Activated CD4-positive, alpha-beta T cell treated with anti-CD3 and anti-CD28 coated beads for 36 hours (primary cell): ENCODE data around the gene FRMD5. TPM values are rescaled to one million over a fixed set of nuclear protein-coding genes. Genes with fewer than 3 reads are reported as not detected.
"Not testable (repeated sequence)": the region's sequence is repeated elsewhere in the genome, so short reads cannot be mapped to it uniquely, and the experiment has no call there.

Experiments used
- ATAC-seq: fragments of 200-7000 bp; cut with Tn5 transposase; one replicate; pipeline ENCODE4 v1.10.0; 2021; ENCODE audit warnings: mild to moderate bottlenecking, moderate library complexity
- CTCF ChIA-PET: fragments of 350-600 bp; sonication (Branson Sonifier 250); formaldehyde crosslinking; loops from one replicate; lab custom pipeline; 2021; ENCODE audit warnings: antibody characterized with exemption; lab: Charles Lee
- POLR2A ChIA-PET: fragments of 350-600 bp; sonication (Branson Sonifier 250); formaldehyde crosslinking; loops from one replicate; lab custom pipeline; 2021; ENCODE audit warnings: antibody characterized with exemption, inconsistent platforms; lab: Charles Lee
- DNase-seq: peaks from one replicate; pipeline ENCODE4 v3.0.0-alpha.2; 2020
- H3K27ac Mint-ChIP-seq: one replicate; pipeline ENCODE4 v1.8.0; 2021; ENCODE audit warnings: mixed read lengths
- H3K27me3 Mint-ChIP-seq: one replicate; pipeline ENCODE4 v1.8.0; 2021; ENCODE audit warnings: mixed read lengths
- H3K36me3 Mint-ChIP-seq: one replicate; pipeline ENCODE4 v1.8.0; 2021; ENCODE audit warnings: low read depth, mixed read lengths
- H3K4me1 Mint-ChIP-seq: one replicate; pipeline ENCODE4 v1.8.0; 2021; ENCODE audit warnings: mixed read lengths
- H3K4me3 Mint-ChIP-seq: one replicate; pipeline ENCODE4 v1.8.0; 2021; ENCODE audit warnings: mild to moderate bottlenecking, moderate library complexity, mixed read lengths
- H3K9me3 Mint-ChIP-seq: one replicate; pipeline ENCODE4 v1.8.0; 2021; ENCODE audit warnings: low read depth, mixed read lengths
- intact Hi-C, 2 experiments: fragments of 100-400 bp; cut with DNase I in 1 of 2; cut with micrococcal nuclease in 1 of 2; formaldehyde crosslinking; loops; one replicate each; pipeline versions ENCODE4 v1.14.2 to v1.15.1; 2022 to 2024; cut with DNase I, micrococcal nuclease
- total RNA-seq, 2 experiments: library from RNA; stranded (reverse); gene quantifications; one replicate each; pipeline ENCODE4 v1.2.3, GENCODE V29; 2021

Gene FRMD5
- total RNA-seq, 2 experiments from 2014 or later, result 0.16 to 0.30 TPM

GRCh38 chr15:43831519-43832052, 363.5 kb downstream of the FRMD5 start:
- CTCF ChIA-PET, result interaction anchor here (0.6 to 1.2 kb wide), 3 partner anchors 14 to 61 kb away, joined by 3 read pairs; no protein-coding TSS in a partner anchor

GRCh38 chr15:43830691-43831275, 364.3 kb downstream of the FRMD5 start:
- H3K9me3 Mint-ChIP-seq, DNase-seq, H3K27me3 Mint-ChIP-seq, intact Hi-C loops, H3K4me3 Mint-ChIP-seq, ATAC-seq, H3K27ac Mint-ChIP-seq: not testable (repeated sequence)
- Mint-ChIP-seq H3K36me3 (peaks cover 64% of the 10 kb centered on the region), H3K4me1 (peaks cover 36% of the 10 kb centered on the region)
- ChIA-PET POLR2A (interaction anchor here (1.0 to 1.5 kb wide), 3 partner anchors 10 to 54 kb away, joined by 4 to 7 read pairs (median 4); partner anchors contain the start of gene ELL3), CTCF (interaction anchor here (0.6 to 1.2 kb wide), 2 partner anchors 15 to 53 kb away, joined by 3 read pairs; no protein-coding TSS in a partner anchor)

More at GRCh38 chr15:43831519-43832052, 363.5 kb downstream of the FRMD5 start:
- DNase-seq, H3K27ac Mint-ChIP-seq, H3K27me3 Mint-ChIP-seq, ATAC-seq, intact Hi-C loops, H3K9me3 Mint-ChIP-seq: not testable (repeated sequence)
- Mint-ChIP-seq H3K4me1 (peaks cover 30% of the 10 kb centered on the region), H3K4me3 (peak overlapping the region; percentile 1), H3K36me3 (peaks cover 65% of the 10 kb centered on the region)
- POLR2A ChIA-PET, result interaction anchor here (0.6 to 1.5 kb wide), 6 partner anchors 9 to 55 kb away, joined by 3 to 7 read pairs (median 4); partner anchors contain the start of gene ELL3

GRCh38 chr15:43829951-43830540, 365.0 kb downstream of the FRMD5 start:
- not testable (repeated sequence) for ATAC-seq, H3K27me3 Mint-ChIP-seq, H3K9me3 Mint-ChIP-seq, DNase-seq
- Mint-ChIP-seq H3K27ac (peak overlapping the region; percentile 37), H3K4me1 (peaks cover 41% of the 10 kb centered on the region), H3K36me3 (peaks cover 61% of the 10 kb centered on the region), H3K4me3 (peak overlapping the region; percentile 80)
- intact Hi-C loops, result loop anchor here in 1 of 2 experiments (5.0 to 10.0 kb wide), 4 partner anchors 367 to 705 kb away; partner anchors contain the start of genes EIF3J, FRMD5 and GOLM2
- ChIA-PET POLR2A (interaction anchor here (0.6 to 1.5 kb wide), 3 partner anchors 11 to 255 kb away, joined by 3 to 7 read pairs (median 6); no protein-coding TSS in a partner anchor), CTCF (interaction anchor here (0.6 kb wide), 1 partner anchor 57 kb away, joined by 3 read pairs; no protein-coding TSS in a partner anchor)

GRCh38 chr15:43828061-43828657, 366.9 kb downstream of the FRMD5 start:
- no peaks in the 10 kb centered on the region for H3K27me3 Mint-ChIP-seq
- intact Hi-C loops, result loop anchor here in 1 of 2 experiments (5.0 to 10.0 kb wide), 4 partner anchors 369 to 707 kb away; partner anchors contain the start of genes EIF3J, FRMD5 and GOLM2
- DNase-seq (peak; percentile 60), ATAC-seq (peak; percentile 21)
- ChIA-PET CTCF (interaction anchor here (0.7 to 1.4 kb wide), 7 partner anchors 9 to 700 kb away, joined by 3 to 4 read pairs (median 4); partner anchors contain the start of genes ELL3, HYPK and SERINC4), POLR2A (interaction anchor here (0.6 to 2.0 kb wide), 6 partner anchors 9 to 528 kb away, joined by 3 to 12 read pairs (median 7); partner anchors contain the start of genes GOLM2, HYPK and SERINC4)
- peaks cover 51% of the 10 kb centered on the region for H3K4me1 Mint-ChIP-seq
- H3K36me3 Mint-ChIP-seq, result peaks cover 58% of the 10 kb centered on the region
- peak overlapping the region; percentile 95 for H3K27ac Mint-ChIP-seq
- H3K9me3 Mint-ChIP-seq, result no peaks in the 10 kb centered on the region
- peak overlapping the region; percentile 80 for H3K4me3 Mint-ChIP-seq

- Mint-ChIP-seq H3K27ac (peak within 1 kb of the TSS; percentile 95), H3K9me3 (no peaks in the 10 kb centered on the region), H3K4me3 (peak within 1 kb of the TSS; percentile 80), H3K4me1 (peaks cover 55% of the 10 kb centered on the region), H3K27me3 (no peaks in the 10 kb centered on the region), H3K36me3 (peaks cover 52% of the 10 kb centered on the region)
- ChIA-PET CTCF (interaction anchor here (0.6 kb wide), 1 partner anchor 36 kb away, joined by 4 read pairs; no protein-coding TSS in a partner anchor), POLR2A (interaction anchor here (2.0 kb wide), 1 partner anchor 27 kb away, joined by 12 read pairs; the partner anchor contains the start of genes HYPK and SERINC4)
- ATAC-seq (peak; percentile 68), DNase-seq (peak; percentile 90)
- intact Hi-C loops, result loop anchor here in 1 of 2 experiments (2.0 to 10.0 kb wide), 5 partner anchors 371 to 708 kb away; partner anchors contain the start of genes CTDSPL2, EIF3J, FRMD5 and GOLM2
These were observed 368.3 kb downstream of the FRMD5 start, which contains the start of gene WDR76 for GRCh38 chr15:43826508-43827341. Gene WDR76, plus strand, starts transcription at chr15:43827002. Its CDS starts 31 bp downstream, at chr15:43827033.

- Mint-ChIP-seq H3K4me1 (peaks cover 57% of the 10 kb centered on the region), H3K9me3 (no peaks in the 10 kb centered on the region), H3K27ac (peak overlapping the region; percentile 95), H3K4me3 (peak overlapping the region; percentile 80), H3K27me3 (no peaks in the 10 kb centered on the region), H3K36me3 (peaks cover 55% of the 10 kb centered on the region)
- DNase-seq (no peak), ATAC-seq (no peak)
- POLR2A ChIA-PET, result no interaction called here
- CTCF ChIA-PET, result no interaction called here
- intact Hi-C loops, result loop anchor here in 1 of 2 experiments (2.0 to 10.0 kb wide), 5 partner anchors 371 to 709 kb away; partner anchors contain the start of genes CTDSPL2, EIF3J, FRMD5 and GOLM2
These were observed 369.0 kb downstream of the FRMD5 start for GRCh38 chr15:43826029-43826507.

GRCh38 chr15:43825305-43825704, 369.8 kb downstream of the FRMD5 start:
- not testable (repeated sequence) for H3K4me3 Mint-ChIP-seq, ATAC-seq, H3K27me3 Mint-ChIP-seq, H3K9me3 Mint-ChIP-seq
- POLR2A ChIA-PET, result interaction anchor here (0.7 to 1.6 kb wide), 6 partner anchors 12 to 463 kb away, joined by 4 to 18 read pairs (median 8); partner anchors contain the start of genes ELL3, GOLM2, HYPK and SERINC4
- CTCF ChIA-PET, result interaction anchor here (0.9 to 1.3 kb wide), 3 partner anchors 32 to 55 kb away, joined by 4 to 6 read pairs (median 5); partner anchors contain the start of gene ELL3
- peaks cover 50% of the 10 kb centered on the region for H3K36me3 Mint-ChIP-seq
- peaks cover 57% of the 10 kb centered on the region for H3K4me1 Mint-ChIP-seq
- DNase-seq, result peak; percentile 16
- peak overlapping the region; percentile 99 for H3K27ac Mint-ChIP-seq
- intact Hi-C loops, result loop anchor here (2.0 to 10.0 kb wide), 5 partner anchors 369 to 709 kb away; partner anchors contain the start of genes FRMD5 (in 2 of the 2), EIF3J (in 1 of the 2) and GOLM2 (in 1 of the 2)

- peaks cover 44% of the 10 kb centered on the region for H3K36me3 Mint-ChIP-seq
- peak; percentile 85 for ATAC-seq
- peak; percentile 95 for DNase-seq
- ChIA-PET POLR2A (interaction anchor here (0.7 to 1.6 kb wide), 7 partner anchors 13 to 464 kb away, joined by 3 to 18 read pairs (median 7); partner anchors contain the start of genes ELL3, GOLM2, HYPK and SERINC4), CTCF (interaction anchor here (0.6 to 1.3 kb wide), 7 partner anchors 30 to 1377 kb away, joined by 3 to 6 read pairs (median 3); partner anchors contain the start of gene ELL3)
- H3K9me3 Mint-ChIP-seq, result no peaks in the 10 kb centered on the region
- peaks cover 53% of the 10 kb centered on the region for H3K4me1 Mint-ChIP-seq
- peak within 1 kb of the TSS; percentile 100 for H3K4me3 Mint-ChIP-seq
- no peaks in the 10 kb centered on the region for H3K27me3 Mint-ChIP-seq
- intact Hi-C loops, result loop anchor here (1.0 to 10.0 kb wide), 11 partner anchors 24 to 710 kb away; partner anchors contain the start of genes FRMD5 (in 2 of the 2), HYPK (in 2 of the 2), PDIA3 (in 2 of the 2) and SERF2 (in 2 of the 2)
- peak within 1 kb of the TSS; percentile 99 for H3K27ac Mint-ChIP-seq
These were observed 370.5 kb downstream of the FRMD5 start, which contains the start of gene MFAP1 for GRCh38 chr15:43824302-43825246. Gene MFAP1, minus strand, starts transcription at chr15:43824690. Its CDS starts 121 bp downstream, at chr15:43824569.
